GM12878 (cell line): ENCODE data around the gene ICE2. TPM values are rescaled to one million over a fixed set of nuclear protein-coding genes. Genes with fewer than 3 reads are reported as not detected.

Experiments
- ATAC-seq: fragments of 200-7000 bp; cut with Tn5 transposase; 3 replicates; pipeline ENCODE4 v1.9.1; 2020; ENCODE audit warnings: mild to moderate bottlenecking, moderate library complexity
- BruUV-seq: library from RNA; stranded (reverse); fragments of 400-500 nt; replicated peaks from 2 replicates; lab custom pipeline; 2021; lab: Mats Ljungman, UMichigan
- CTCF ChIA-PET: fragments of 300-600 bp; sonication (Branson Sonifier 250); formaldehyde crosslinking; extraction: SDS; loops from one replicate; lab custom pipeline; 2021; ENCODE audit warnings: inconsistent platforms; lab: Yijun Ruan, JAX
- POLR2A ChIA-PET: fragments of 350-600 bp; formaldehyde crosslinking; extraction: SDS; loops from one replicate; lab custom pipeline; 2021; ENCODE audit warnings: inconsistent platforms; lab: Charles Lee
- RAD21 ChIA-PET: fragments of 300-600 bp; sonication (Branson Sonifier 250); formaldehyde crosslinking; loops from one replicate; lab custom pipeline; 2023; ENCODE audit warnings: antibody characterized with exemption; ENCODE audit not compliant: unreplicated experiment; lab: Charles Lee
- SMC1A ChIA-PET: fragments of 300-600 bp; sonication (Branson Sonifier 250); formaldehyde crosslinking; loops from one replicate; lab custom pipeline; 2023; ENCODE audit not compliant: unreplicated experiment, uncharacterized antibody; lab: Charles Lee
- DNase-seq: peaks from one replicate; pipeline ENCODE4 v3.0.0-alpha.2; 2011; ENCODE audit warnings: low read depth, low spot score
- FAIRE-seq: peaks from 3 replicates; lab custom pipeline; 2011; peaks lifted over from hg19 to GRCh38; lab: Jason Lieb, UNC
- H2AFZ ChIP-seq: 2 replicates; pipeline ENCODE4 v1.6.0; 2011; ENCODE audit warnings: low read depth, low read length, control low read depth; ENCODE audit not compliant: control insufficient read depth
- H3K27ac ChIP-seq: 2 replicates; pipeline ENCODE4 v1.5.1; 2011; ENCODE audit warnings: control low read depth; ENCODE audit not compliant: control insufficient read depth, insufficient read depth
- H3K27me3 ChIP-seq, 2 experiments: replicated peaks in 1 of 2; 2 replicates each; pipeline versions ENCODE4 v1.6.0 to v1.6.1; 2011; ENCODE audit warnings: low read length in 1 of 2; ENCODE audit not compliant: control insufficient read depth in 2 of 2, insufficient read depth in 2 of 2
- H3K36me3 ChIP-seq, 2 experiments: 2 replicates each; pipeline ENCODE4 v1.5.1; 2011; ENCODE audit warnings: low read length in 1 of 2; ENCODE audit not compliant: control insufficient read depth in 2 of 2, insufficient read depth in 2 of 2
- H3K4me1 ChIP-seq: 2 replicates; pipeline ENCODE4 v1.6.1; 2011; ENCODE audit warnings: mild to moderate bottlenecking, low read length, moderate library complexity, mixed read lengths; ENCODE audit not compliant: control insufficient read depth, insufficient read depth
- H3K4me2 ChIP-seq: 2 replicates; pipeline ENCODE4 v1.6.0; 2011; ENCODE audit warnings: control low read depth; ENCODE audit not compliant: control insufficient read depth, insufficient read depth
- H3K4me3 ChIP-seq: fragments of 200-600 bp; sonication (generic); 2 replicates; pipeline ENCODE4 v1.5.1; 2016
- H3K79me2 ChIP-seq: 2 replicates; pipeline ENCODE4 v1.6.0; 2011; ENCODE audit warnings: low read length; ENCODE audit not compliant: control insufficient read depth, insufficient read depth
- H3K9ac ChIP-seq: 2 replicates; pipeline ENCODE4 v1.8.0; 2011; ENCODE audit warnings: low read length, control low read depth, mixed read lengths; ENCODE audit not compliant: control insufficient read depth, insufficient read depth
- H3K9me3 ChIP-seq: replicated peaks from 3 replicates; pipeline ENCODE4 v1.5.1; 2011; ENCODE audit warnings: mild to moderate bottlenecking, low read length; ENCODE audit not compliant: control insufficient read depth, insufficient read depth
- H4K20me1 ChIP-seq: 2 replicates; pipeline ENCODE4 v1.6.0; 2011; ENCODE audit not compliant: control insufficient read depth, insufficient read depth
- CHD2 ChIP-seq: IDR thresholded peaks from 2 replicates; pipeline ENCODE4 v1.6.1; 2011; ENCODE audit warnings: low read depth, low read length, improper control_type of control experiment, borderline replicate concordance
- ELK1 ChIP-seq: IDR thresholded peaks from 2 replicates; pipeline ENCODE4 v1.6.1; 2012; ENCODE audit warnings: low read depth, low read length, improper control_type of control experiment
- IKZF2 ChIP-seq, 2 experiments: fragments of 450-650 bp; IDR thresholded peaks; 2 replicates each; pipeline ENCODE4 v1.6.1; 2017; ENCODE audit warnings: mild to moderate bottlenecking in 2 of 2, moderate library complexity in 2 of 2
- MXI1 ChIP-seq: fragments of 150-350 bp; IDR thresholded peaks from 2 replicates; pipeline ENCODE4 v1.6.1; 2011; ENCODE audit warnings: low read depth, mild to moderate bottlenecking, inconsistent platforms, low read length, improper control_type of control experiment
- POLR2AphosphoS2 ChIP-seq: IDR thresholded peaks from 2 replicates; pipeline ENCODE4 v1.6.1; 2011; ENCODE audit warnings: low read depth, mild to moderate bottlenecking, low read length, improper control_type of control experiment, moderate library complexity
- SMARCA5 ChIP-seq: fragments of 450-650 bp; IDR thresholded peaks from 2 replicates; pipeline ENCODE4 v1.6.1; 2017; ENCODE audit warnings: mild to moderate bottlenecking
- TCF12 ChIP-seq: IDR thresholded peaks from 2 replicates; pipeline ENCODE4 v1.6.1; 2011; ENCODE audit warnings: low read depth, mild to moderate bottlenecking, low read length
- WGBS: methylation state at CpG from one replicate; pipeline ENCODE4 v1.1.6; 2016; ENCODE audit warnings: low lambda C conversion rate; ENCODE audit not compliant: insufficient replicate concordance, insufficient coverage; ENCODE audit errors: missing lambda C conversion rate; 5-methylcytosine and 5-hydroxymethylcytosine counted together
- in situ Hi-C: fragments of 300-500 bp; cut with MboI; formaldehyde crosslinking; loops from 9 replicates; pipeline ENCODE4 v1.14.3; 2018; ENCODE audit warnings: mixed read lengths
- intact Hi-C: fragments of 100-400 bp; cut with micrococcal nuclease; formaldehyde crosslinking; loops from one replicate; pipeline ENCODE4 v1.14.2; 2022; ENCODE audit not compliant: unreplicated experiment
- polyA plus RNA-seq, 11 experiments: library from polyadenylated mRNA; depleted of rRNA in 4 of 11; unstranded in 6 of 11; stranded (reverse) in 5 of 11; fragments of >200 nt; fragmentation: Nextera tagmentation in 4 of 11; fragmentation: Illumina TruSeq in 1 of 11; extraction: Ambion mirVana in 4 of 11; extraction: Trizol in 1 of 11; gene quantifications; 1 replicate in 1 of 11; 2 replicates in 10 of 11; pipeline versions ENCODE4 v1.2.1 to v1.2.3, GENCODE V29; 2011 to 2016; ENCODE audit warnings: inconsistent platforms in 2 of 11, missing spikeins in 2 of 11, low read depth in 1 of 11
- total RNA-seq, 4 experiments: library from RNA; depleted of rRNA in 3 of 4; stranded (reverse); fragments of >200 nt in 3 of 4; fragmentation: Illumina TruSeq in 1 of 4; extraction: Trizol in 1 of 4; gene quantifications; 2 replicates each; pipeline versions ENCODE4 v1.2.1 to v1.2.3, GENCODE V29; 2013 to 2021

Gene ICE2
- total and polyA plus RNA-seq, 10 of the 15 experiments (the other 5 are each of a cell fraction or from before 2014, with no cell fraction given): 14.2 to 62.0 (median 44.9) TPM

- in situ Hi-C loops: no loop called here
- H3K36me3 ChIP-seq: peaks cover 0 to 6% of the 10 kb centered on the region in 2 experiments; a peak in 1 of 4 replicates
- ChIA-PET POLR2A (interaction anchor here (0.6 kb wide), 1 partner anchor 119 kb away, joined by 3 read pairs; no protein-coding TSS in a partner anchor), SMC1A (interaction anchor here (0.6 to 1.9 kb wide), 7 partner anchors 8 to 85 kb away, joined by 3 to 10 read pairs (median 4); no protein-coding TSS in a partner anchor)
- DNase-seq: no peak
- BruUV-seq: no TSS peak
- no peaks in the 10 kb centered on the region for H3K4me1 ChIP-seq
- no peaks in the 10 kb centered on the region for H4K20me1 ChIP-seq
- H3K4me3 ChIP-seq: no peak overlapping the region
- TF ChIP-seq IKZF2 (IDR thresholded peaks at IDR 0.05) (no peak), TCF12 (no peak), POLR2AphosphoS2 (no peak), ELK1 (no peak), SMARCA5 (no peak), CHD2 (no peak), MXI1 (no peak)
- TF ChIP-seq, all 136 proteins: peak for 0
- H3K9me3 ChIP-seq: no peaks in the 10 kb centered on the region
- no peak overlapping the region for H3K27ac ChIP-seq
- no peaks in the 10 kb centered on the region for H3K27me3 ChIP-seq
- ChIA-PET CTCF (interaction anchor here (0.7 to 2.7 kb wide), 5 partner anchors 82 to 1799 kb away, joined by 3 to 19 read pairs (median 5); no protein-coding TSS in a partner anchor), RAD21 (interaction anchor here (1.0 to 6.9 kb wide), 2 partner anchors 46 to 84 kb away, joined by 3 to 44 read pairs; partner anchors contain the start of gene ANXA2)
- no peak overlapping the region for H2AFZ ChIP-seq
- intact Hi-C loops: loop anchor here (5.0 kb wide), 1 partner anchor 82 kb away; no protein-coding TSS in a partner anchor
- H3K4me2 ChIP-seq: no peak overlapping the region
- ATAC-seq: no peak
- H3K79me2 ChIP-seq: no peaks in the 10 kb centered on the region
- no peak for FAIRE-seq
- H3K9ac ChIP-seq: no peak overlapping the region
- WGBS: 96% methylated on average over 6 of the region's 6 CpGs
Measured at GRCh38 chr15:60444289-60444912, 34.5 kb downstream of the ICE2 start.
